Activated naive CD4-positive, alpha-beta T cell treated with anti-CD3 and anti-CD28 coated beads, Interleukin-2, amount 10 ng/mL, durations not matched to agents 7 days and 5 days (primary cell): ENCODE results near the gene RNASE8.

Experiments used
- CTCF ChIA-PET: fragments of 350-600 bp; sonication (Branson Sonifier 250); formaldehyde crosslinking; loops from one replicate; lab custom pipeline; 2021; ENCODE audit warnings: antibody characterized with exemption; lab: Charles Lee
- DNase-seq: peaks from one replicate; pipeline ENCODE4 v3.0.0-alpha.2; 2020
- H3K27ac Mint-ChIP-seq: one replicate; pipeline ENCODE4 v1.8.0; 2021; ENCODE audit warnings: mild to moderate bottlenecking, moderate library complexity, mixed read lengths
- H3K27me3 Mint-ChIP-seq: one replicate; pipeline ENCODE4 v1.8.0; 2021; ENCODE audit warnings: mild to moderate bottlenecking, mixed read lengths
- H3K36me3 Mint-ChIP-seq: one replicate; pipeline ENCODE4 v1.8.0; 2021; ENCODE audit warnings: mixed read lengths
- H3K4me1 Mint-ChIP-seq: one replicate; pipeline ENCODE4 v1.8.0; 2021; ENCODE audit warnings: mixed read lengths
- H3K4me3 Mint-ChIP-seq: one replicate; pipeline ENCODE4 v1.8.0; 2021; ENCODE audit warnings: mild to moderate bottlenecking, moderate library complexity, mixed read lengths
- H3K9me3 Mint-ChIP-seq: one replicate; pipeline ENCODE4 v1.8.0; 2021; ENCODE audit warnings: mixed read lengths

Gene RNASE8

GRCh38 chr14:21098892-21099595 is 41.4 kb downstream of the RNASE8 start:
- CTCF ChIA-PET: interaction anchor here (0.9 to 13.9 kb wide), 3 partner anchors 10 to 84 kb away, joined by 5 to 208 read pairs (median 72); no protein-coding TSS in a partner anchor
- Mint-ChIP-seq H3K9me3 (no peaks in the 10 kb centered on the region), H3K4me3 (peak overlapping the region; percentile 77), H3K36me3 (no peaks in the 10 kb centered on the region), H3K4me1 (peaks cover 33% of the 10 kb centered on the region), H3K27ac (no peak overlapping the region), H3K27me3 (peaks cover 58% of the 10 kb centered on the region)
- DNase-seq: no peak

GRCh38 chr14:21099596-21099985 is 42.0 kb downstream of the RNASE8 start:
- no peaks in the 10 kb centered on the region for H3K36me3 Mint-ChIP-seq
- no peak for DNase-seq
- H3K9me3 Mint-ChIP-seq: no peaks in the 10 kb centered on the region
- H3K27ac Mint-ChIP-seq: no peak overlapping the region
- CTCF ChIA-PET: interaction anchor here (0.9 to 13.9 kb wide), 3 partner anchors 11 to 85 kb away, joined by 5 to 208 read pairs (median 72); no protein-coding TSS in a partner anchor
- H3K27me3 Mint-ChIP-seq: peaks cover 54% of the 10 kb centered on the region
- H3K4me3 Mint-ChIP-seq: peak overlapping the region; percentile 77
- peaks cover 35% of the 10 kb centered on the region for H3K4me1 Mint-ChIP-seq

GRCh38 chr14:21100931-21101330 is 43.3 kb downstream of the RNASE8 start, which contains the start of gene TMEM253:
Gene TMEM253, plus strand, starts transcription at chr14:21101066. Its CDS starts 278 bp downstream, at chr14:21101344.
- Mint-ChIP-seq H3K4me3 (peak within 1 kb of the TSS; percentile 77), H3K9me3 (no peaks in the 10 kb centered on the region), H3K27me3 (peaks cover 50% of the 10 kb centered on the region), H3K27ac (no peak within 1 kb of the TSS), H3K36me3 (no peaks in the 10 kb centered on the region), H3K4me1 (peaks cover 42% of the 10 kb centered on the region)
- DNase-seq: no peak
- CTCF ChIA-PET: interaction anchor here (6.8 to 13.9 kb wide), 3 partner anchors 6 to 86 kb away, joined by 72 to 208 read pairs (median 167); no protein-coding TSS in a partner anchor

GRCh38 chr14:21101802-21102413 is 44.3 kb downstream of the RNASE8 start:
- H3K27me3 Mint-ChIP-seq: peaks cover 45% of the 10 kb centered on the region
- peak overlapping the region; percentile 90 for H3K4me3 Mint-ChIP-seq
- no peaks in the 10 kb centered on the region for H3K9me3 Mint-ChIP-seq
- DNase-seq: no peak
- peaks cover 44% of the 10 kb centered on the region for H3K4me1 Mint-ChIP-seq
- H3K27ac Mint-ChIP-seq: peak overlapping the region; percentile 49
- H3K36me3 Mint-ChIP-seq: no peaks in the 10 kb centered on the region
- CTCF ChIA-PET: interaction anchor here (4.8 to 13.9 kb wide), 4 partner anchors 7 to 87 kb away, joined by 69 to 208 read pairs (median 120); no protein-coding TSS in a partner anchor

- peak overlapping the region; percentile 81 for H3K27ac Mint-ChIP-seq
Observed at GRCh38 chr14:21102521-21103410, 45.1 kb downstream of the RNASE8 start.

GRCh38 chr14:21103411-21103709 is 45.7 kb downstream of the RNASE8 start:
- peak overlapping the region; percentile 81 for H3K27ac Mint-ChIP-seq
- H3K27me3 Mint-ChIP-seq: peaks cover 37% of the 10 kb centered on the region
- peak overlapping the region; percentile 90 for H3K4me3 Mint-ChIP-seq
- H3K9me3 Mint-ChIP-seq: no peaks in the 10 kb centered on the region
- H3K4me1 Mint-ChIP-seq: peaks cover 41% of the 10 kb centered on the region
- H3K36me3 Mint-ChIP-seq: no peaks in the 10 kb centered on the region
- CTCF ChIA-PET: interaction anchor here (0.7 to 13.9 kb wide), 9 partner anchors 9 to 88 kb away, joined by 3 to 208 read pairs (median 36); partner anchors contain the start of gene ARHGEF40
- no peak for DNase-seq

More at GRCh38 chr14:21102521-21103410, 45.1 kb downstream of the RNASE8 start:
- no peak for DNase-seq
- Mint-ChIP-seq H3K9me3 (no peaks in the 10 kb centered on the region), H3K4me1 (peaks cover 41% of the 10 kb centered on the region), H3K36me3 (no peaks in the 10 kb centered on the region), H3K27me3 (peaks cover 38% of the 10 kb centered on the region), H3K4me3 (peak overlapping the region; percentile 90)
- CTCF ChIA-PET: interaction anchor here (0.7 to 13.9 kb wide), 9 partner anchors 8 to 88 kb away, joined by 3 to 208 read pairs (median 36); partner anchors contain the start of gene ARHGEF40

GRCh38 chr14:21103710-21104447 is 46.3 kb downstream of the RNASE8 start:
- CTCF ChIA-PET: interaction anchor here (0.7 to 13.9 kb wide), 31 partner anchors 9 to 387 kb away, joined by 3 to 208 read pairs (median 5); partner anchors contain the start of gene ARHGEF40
- H3K4me1 Mint-ChIP-seq: peaks cover 39% of the 10 kb centered on the region
- no peaks in the 10 kb centered on the region for H3K36me3 Mint-ChIP-seq
- H3K4me3 Mint-ChIP-seq: peak overlapping the region; percentile 90
- peak; percentile 97 for DNase-seq
- peak overlapping the region; percentile 81 for H3K27ac Mint-ChIP-seq
- H3K9me3 Mint-ChIP-seq: no peaks in the 10 kb centered on the region
- peaks cover 32% of the 10 kb centered on the region for H3K27me3 Mint-ChIP-seq

- Mint-ChIP-seq H3K27me3 (peaks cover 25% of the 10 kb centered on the region), H3K9me3 (no peaks in the 10 kb centered on the region), H3K4me1 (peaks cover 32% of the 10 kb centered on the region), H3K4me3 (peak overlapping the region; percentile 90), H3K27ac (peak overlapping the region; percentile 81), H3K36me3 (no peaks in the 10 kb centered on the region)
- CTCF ChIA-PET: interaction anchor here (0.7 to 13.9 kb wide), 35 partner anchors 8 to 388 kb away, joined by 3 to 208 read pairs (median 4); partner anchors contain the start of gene ARHGEF40
- DNase-seq: peak; percentile 73
Observed at GRCh38 chr14:21104448-21105060, 46.9 kb downstream of the RNASE8 start.

GRCh38 chr14:21105095-21105494 is 47.5 kb downstream of the RNASE8 start:
- Mint-ChIP-seq H3K4me3 (peak overlapping the region; percentile 90), H3K36me3 (no peaks in the 10 kb centered on the region), H3K9me3 (no peaks in the 10 kb centered on the region), H3K27ac (no peak overlapping the region), H3K4me1 (peaks cover 30% of the 10 kb centered on the region), H3K27me3 (peaks cover 20% of the 10 kb centered on the region)
- CTCF ChIA-PET: interaction anchor here (0.8 to 13.9 kb wide), 29 partner anchors 8 to 388 kb away, joined by 3 to 208 read pairs (median 5); partner anchors contain the start of gene ARHGEF40
- DNase-seq: no peak

- Mint-ChIP-seq H3K9me3 (no peaks in the 10 kb centered on the region), H3K27me3 (peaks cover 13% of the 10 kb centered on the region), H3K27ac (no peak overlapping the region), H3K36me3 (no peaks in the 10 kb centered on the region), H3K4me1 (peaks cover 31% of the 10 kb centered on the region), H3K4me3 (no peak overlapping the region)
- CTCF ChIA-PET: interaction anchor here (1.0 to 13.9 kb wide), 6 partner anchors 9 to 91 kb away, joined by 3 to 208 read pairs (median 70); no protein-coding TSS in a partner anchor
- no peak for DNase-seq
Observed at GRCh38 chr14:21106176-21106497, 48.5 kb downstream of the RNASE8 start.

GRCh38 chr14:21106498-21107282 is 49.1 kb downstream of the RNASE8 start:
- H3K4me3 Mint-ChIP-seq: no peak overlapping the region
- H3K4me1 Mint-ChIP-seq: peaks cover 31% of the 10 kb centered on the region
- CTCF ChIA-PET: interaction anchor here (0.6 to 13.9 kb wide), 6 partner anchors 9 to 407 kb away, joined by 3 to 208 read pairs (median 37); no protein-coding TSS in a partner anchor
- H3K36me3 Mint-ChIP-seq: no peaks in the 10 kb centered on the region
- peaks cover 7% of the 10 kb centered on the region for H3K27me3 Mint-ChIP-seq
- H3K9me3 Mint-ChIP-seq: no peaks in the 10 kb centered on the region
- H3K27ac Mint-ChIP-seq: peak overlapping the region; percentile 56
- peak; percentile 86 for DNase-seq

- no peak for DNase-seq
- H3K4me3 Mint-ChIP-seq: no peak overlapping the region
- CTCF ChIA-PET: interaction anchor here (0.6 to 13.9 kb wide), 4 partner anchors 10 to 406 kb away, joined by 3 to 208 read pairs (median 4); no protein-coding TSS in a partner anchor
- H3K27ac Mint-ChIP-seq: no peak overlapping the region
- peaks cover 4% of the 10 kb centered on the region for H3K27me3 Mint-ChIP-seq
- H3K9me3 Mint-ChIP-seq: no peaks in the 10 kb centered on the region
- H3K4me1 Mint-ChIP-seq: peaks cover 27% of the 10 kb centered on the region
- no peaks in the 10 kb centered on the region for H3K36me3 Mint-ChIP-seq
Observed at GRCh38 chr14:21107283-21107800, 49.7 kb downstream of the RNASE8 start.
